GM12891 (cell line): ENCODE data around the gene ZNF284.

Source experiments
- PAX5 ChIP-seq: IDR thresholded peaks from 2 replicates; pipeline ENCODE4 v1.6.1; 2011; ENCODE audit warnings: low read length, moderate library complexity, mild to moderate bottlenecking; ENCODE audit not compliant: insufficient read depth, severe bottlenecking
- POLR2A ChIP-seq: IDR thresholded peaks from 2 replicates; pipeline ENCODE4 v1.6.1; 2011; ENCODE audit warnings: low read depth, low read length, control low read depth
- POLR2AphosphoS5 ChIP-seq: IDR thresholded peaks from 2 replicates; pipeline ENCODE4 v1.6.1; 2011; ENCODE audit warnings: low read depth, low read length, control low read depth
- POU2F2 ChIP-seq: IDR thresholded peaks from 2 replicates; pipeline ENCODE4 v1.6.1; 2011; ENCODE audit warnings: low read depth, mild to moderate bottlenecking, control low read depth, low read length, moderate library complexity
- SPI1 ChIP-seq: IDR thresholded peaks from 2 replicates; pipeline ENCODE4 v1.6.1; 2011; ENCODE audit warnings: low read depth, low read length, control low read depth
- TAF1 ChIP-seq: IDR thresholded peaks from 2 replicates; pipeline ENCODE4 v1.6.1; 2011; ENCODE audit warnings: low read depth, low read length, control low read depth

GRCh38 chr19:44051650-44052402 lies 20.1 kb upstream of the ZNF284 start, which contains the start of gene ZNF223:
- TF ChIP-seq POLR2A (no peak), PAX5 (no peak), POLR2AphosphoS5 (no peak), TAF1 (no peak), SPI1 (0 out of 2 replicates have a peak, but pooled peaks have one; percentile 11), POU2F2 (no peak)
